Stimulated activated CD8-positive, alpha-beta memory T cell treated with anti-CD3 and anti-CD28 coated beads, Interleukin-12 subunit alpha, Interleukin-12 subunit beta, amount 100 ng/mL, for 24 hours (primary cell): ENCODE results near the gene ASIC5.
"Not testable (repeated sequence)": the region's sequence is repeated elsewhere in the genome, so short reads cannot be mapped to it uniquely, and the experiment has no call there.

ENCODE experiments used
- DNase-seq: peaks from one replicate; pipeline ENCODE4 v3.0.0-alpha.2; 2020; ENCODE audit errors: extremely low read depth

The ASIC5 gene

GRCh38 chr4:155866177-155866576 lies at the start of gene ASIC5:
Gene ASIC5 (minus strand): TSS chr4:155866277. CDS start chr4:155866226, 51 bp downstream.
- no peak for DNase-seq

GRCh38 chr4:155914782-155915181 lies 48.7 kb upstream of the ASIC5 start:
- DNase-seq, result no peak

- no peak for DNase-seq
Observed at GRCh38 chr4:155911905-155912304, 45.8 kb upstream of the ASIC5 start.

GRCh38 chr4:155909615-155910226 lies 43.6 kb upstream of the ASIC5 start:
- DNase-seq, result no peak

- no peak for DNase-seq
Observed at GRCh38 chr4:155908187-155909139, 42.4 kb upstream of the ASIC5 start.

GRCh38 chr4:155907556-155907955 lies 41.5 kb upstream of the ASIC5 start:
- no peak for DNase-seq

- DNase-seq, result no peak
Observed at GRCh38 chr4:155906554-155907247, 40.6 kb upstream of the ASIC5 start.

GRCh38 chr4:155904331-155904730 lies 38.3 kb upstream of the ASIC5 start:
- DNase-seq, result no peak

GRCh38 chr4:155903453-155903852 lies 37.4 kb upstream of the ASIC5 start, which contains the start of gene TDO2:
Gene TDO2 (plus strand): TSS chr4:155903696. CDS start chr4:155903759, 63 bp downstream.
- no peak for DNase-seq

- DNase-seq, result no peak
Observed at GRCh38 chr4:155901013-155901412, 34.9 kb upstream of the ASIC5 start.

GRCh38 chr4:155900381-155900780 lies 34.3 kb upstream of the ASIC5 start:
- DNase-seq, result no peak

- no peak for DNase-seq
Observed at GRCh38 chr4:155899891-155900290, 33.8 kb upstream of the ASIC5 start.

GRCh38 chr4:155898371-155898770 lies 32.3 kb upstream of the ASIC5 start:
- DNase-seq, result not testable (repeated sequence)

- DNase-seq, result no peak
Observed at GRCh38 chr4:155891058-155891457, 25.0 kb upstream of the ASIC5 start.

GRCh38 chr4:155889946-155890345 lies 23.9 kb upstream of the ASIC5 start:
- no peak for DNase-seq

- DNase-seq, result no peak
Observed at GRCh38 chr4:155889031-155889793, 23.1 kb upstream of the ASIC5 start.

- DNase-seq, result no peak
Observed at GRCh38 chr4:155887847-155888570, 21.9 kb upstream of the ASIC5 start.

GRCh38 chr4:155887045-155887444 lies 21.0 kb upstream of the ASIC5 start:
- DNase-seq, result no peak

GRCh38 chr4:155885666-155886065 lies 19.6 kb upstream of the ASIC5 start:
- DNase-seq, result no peak

GRCh38 chr4:155883895-155884294 lies 17.8 kb upstream of the ASIC5 start:
- DNase-seq, result no peak

GRCh38 chr4:155881555-155881954 lies 15.5 kb upstream of the ASIC5 start:
- DNase-seq, result no peak
